ENCODE results near the gene MRPS33.

DNA sequence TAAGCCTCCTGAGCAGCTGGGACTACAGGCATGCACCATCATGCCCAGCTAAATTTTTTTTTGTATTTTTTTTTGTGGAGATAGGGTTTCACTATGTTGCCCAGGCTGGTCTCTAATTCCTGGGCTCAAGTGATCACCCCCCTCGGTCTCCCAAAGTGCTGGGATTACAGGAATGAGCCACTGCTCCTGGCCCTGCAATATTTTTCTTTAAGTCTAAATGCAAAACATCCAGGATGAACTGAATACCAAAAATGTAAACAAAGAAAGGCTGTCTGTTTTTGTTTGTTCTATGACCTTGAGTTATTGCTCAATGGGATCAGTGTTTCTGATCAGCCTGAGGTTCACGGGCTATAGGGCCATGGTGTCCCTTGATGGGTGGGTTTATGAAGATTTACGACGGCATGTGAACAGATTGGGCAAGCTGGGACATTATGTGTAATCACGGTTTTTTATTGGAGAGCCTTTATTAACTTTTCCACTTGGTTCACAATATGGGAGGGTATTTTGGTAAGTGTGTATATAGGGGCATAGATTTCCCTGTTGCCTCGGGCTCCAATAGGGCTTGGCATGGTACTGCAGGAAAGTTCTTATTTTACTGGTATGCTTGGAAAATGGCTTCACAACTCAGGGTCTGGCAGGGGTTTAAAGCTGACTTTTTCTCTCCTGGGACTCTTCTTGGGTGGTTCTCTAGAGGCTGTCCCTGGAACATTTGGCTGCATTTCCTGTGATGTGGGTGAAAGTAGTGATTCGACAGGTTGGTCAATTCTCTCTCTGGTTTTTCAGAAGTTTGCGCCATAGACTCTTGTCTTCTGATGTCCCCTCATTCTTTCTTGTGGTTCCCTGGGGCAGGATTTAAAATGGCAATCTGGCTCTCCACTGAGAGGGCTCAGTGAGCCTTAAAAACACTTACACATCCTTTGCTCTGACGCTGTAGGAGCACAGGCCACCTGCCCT, 41.6 kb downstream of the MRPS33 start:
- TF ChIP-seq ELK1 (IDR thresholded peaks at IDR 0.05; ENCODE audit: low read depth, low read length), result no peak
- TF ChIP-seq, protein P1, sequence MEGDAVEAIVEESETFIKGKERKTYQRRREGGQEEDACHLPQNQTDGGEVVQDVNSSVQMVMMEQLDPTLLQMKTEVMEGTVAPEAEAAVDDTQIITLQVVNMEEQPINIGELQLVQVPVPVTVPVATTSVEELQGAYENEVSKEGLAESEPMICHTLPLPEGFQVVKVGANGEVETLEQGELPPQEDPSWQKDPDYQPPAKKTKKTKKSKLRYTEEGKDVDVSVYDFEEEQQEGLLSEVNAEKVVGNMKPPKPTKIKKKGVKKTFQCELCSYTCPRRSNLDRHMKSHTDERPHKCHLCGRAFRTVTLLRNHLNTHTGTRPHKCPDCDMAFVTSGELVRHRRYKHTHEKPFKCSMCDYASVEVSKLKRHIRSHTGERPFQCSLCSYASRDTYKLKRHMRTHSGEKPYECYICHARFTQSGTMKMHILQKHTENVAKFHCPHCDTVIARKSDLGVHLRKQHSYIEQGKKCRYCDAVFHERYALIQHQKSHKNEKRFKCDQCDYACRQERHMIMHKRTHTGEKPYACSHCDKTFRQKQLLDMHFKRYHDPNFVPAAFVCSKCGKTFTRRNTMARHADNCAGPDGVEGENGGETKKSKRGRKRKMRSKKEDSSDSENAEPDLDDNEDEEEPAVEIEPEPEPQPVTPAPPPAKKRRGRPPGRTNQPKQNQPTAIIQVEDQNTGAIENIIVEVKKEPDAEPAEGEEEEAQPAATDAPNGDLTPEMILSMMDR (IDR thresholded peaks at IDR 0.05 in 2 of 3, conservative IDR thresholded peaks at IDR 0.05 in 1 of 3; ENCODE audit: control insufficient read depth in 2 of 3, extremely low read depth in 1 of 3, insufficient read depth in 1 of 3, low read depth in 3 of 3, low read length in 3 of 3), result no peak
- no peak for TF ChIP-seq EGR1 (IDR thresholded peaks at IDR 0.05; ENCODE audit: borderline replicate concordance in 1 of 2, low read depth in 2 of 2, low read length in 2 of 2)
- no peak for TF ChIP-seq FOS (IDR thresholded peaks at IDR 0.05; ENCODE audit: borderline replicate concordance, extremely low read depth, insufficient read length)
- TF ChIP-seq CEBPB (IDR thresholded peaks at IDR 0.05; ENCODE audit: borderline replicate concordance in 1 of 2, low read depth in 2 of 2, low read length in 2 of 2), result no peak
- TF ChIP-seq MXI1 (IDR thresholded peaks at IDR 0.05; ENCODE audit: low read depth, low read length), result no peak
- no peak for TF ChIP-seq TAF1 (IDR thresholded peaks at IDR 0.05; ENCODE audit: borderline replicate concordance, low read depth, low read length)
- TF ChIP-seq CBX5 (IDR thresholded peaks at IDR 0.05; ENCODE audit: low read depth), result no peak
- TF ChIP-seq, protein P2, sequence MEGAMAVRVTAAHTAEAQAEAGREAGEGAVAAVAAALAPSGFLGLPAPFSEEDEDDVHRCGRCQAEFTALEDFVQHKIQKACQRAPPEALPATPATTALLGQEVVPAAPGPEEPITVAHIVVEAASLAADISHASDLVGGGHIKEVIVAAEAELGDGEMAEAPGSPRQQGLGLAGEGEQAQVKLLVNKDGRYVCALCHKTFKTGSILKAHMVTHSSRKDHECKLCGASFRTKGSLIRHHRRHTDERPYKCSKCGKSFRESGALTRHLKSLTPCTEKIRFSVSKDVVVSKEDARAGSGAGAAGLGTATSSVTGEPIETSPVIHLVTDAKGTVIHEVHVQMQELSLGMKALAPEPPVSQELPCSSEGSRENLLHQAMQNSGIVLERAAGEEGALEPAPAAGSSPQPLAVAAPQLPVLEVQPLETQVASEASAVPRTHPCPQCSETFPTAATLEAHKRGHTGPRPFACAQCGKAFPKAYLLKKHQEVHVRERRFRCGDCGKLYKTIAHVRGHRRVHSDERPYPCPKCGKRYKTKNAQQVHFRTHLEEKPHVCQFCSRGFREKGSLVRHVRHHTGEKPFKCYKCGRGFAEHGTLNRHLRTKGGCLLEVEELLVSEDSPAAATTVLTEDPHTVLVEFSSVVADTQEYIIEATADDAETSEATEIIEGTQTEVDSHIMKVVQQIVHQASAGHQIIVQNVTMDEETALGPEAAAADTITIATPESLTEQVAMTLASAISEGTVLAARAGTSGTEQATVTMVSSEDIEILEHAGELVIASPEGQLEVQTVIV (IDR thresholded peaks at IDR 0.05; ENCODE audit: borderline replicate concordance, partially characterized antibody), result no peak
- TF ChIP-seq POLR2AphosphoS5 (IDR thresholded peaks at IDR 0.05; ENCODE audit: low read length), result no peak
- TF ChIP-seq EP300 (IDR thresholded peaks at IDR 0.05; ENCODE audit: borderline replicate concordance in 1 of 2, control insufficient read depth in 1 of 2, low read depth in 2 of 2, low read length in 2 of 2), result no peak

Measured in GM12878 (cell line).